ENCODE measurements around the gene PDHX. TPM values are rescaled to one million over a fixed set of nuclear protein-coding genes. Genes with fewer than 3 reads are reported as not detected.
A peak's percentile ranks its signal among the peaks of the same experiment; 100 is the strongest.

The PDHX gene
- total RNA-seq, 1 donor from 2014 or later: 47.1 TPM

Small RNAs within 50 kb of the gene (small RNA-seq; reads per million reads assigned to genes)
- gene MIR1343: 0.32 reads per million, percentile 18 among the genes with 10 or more reads in this experiment

Other genes with a start within 250 kb of the PDHX start
- gene APIP, start 239 bp upstream of the PDHX start, total RNA-seq: 30.9 TPM
- gene CD44, start 222.6 kb downstream of the PDHX start, total RNA-seq: 6.2 TPM